Nephron progenitor cell (in vitro differentiated cells): Measurements from ENCODE around the gene PHLDA1.
A peak's percentile ranks its signal among the peaks of the same experiment; 100 is the strongest.

ENCODE experiments used
- DNase-seq: peaks from one replicate; pipeline ENCODE4 v3.0.0; 2021
- H3K27ac Mint-ChIP-seq: 2 replicates; pipeline ENCODE4 v1.8.0; 2021; ENCODE audit warnings: mild to moderate bottlenecking, moderate library complexity, mixed read lengths
- H3K27me3 Mint-ChIP-seq: 2 replicates; pipeline ENCODE4 v1.8.0; 2021; ENCODE audit warnings: mild to moderate bottlenecking, low read depth, mixed read lengths; ENCODE audit not compliant: poor library complexity
- H3K36me3 Mint-ChIP-seq: 2 replicates; pipeline ENCODE4 v1.8.0; 2021; ENCODE audit warnings: low read depth, mixed read lengths
- H3K4me1 Mint-ChIP-seq: 2 replicates; pipeline ENCODE4 v1.8.0; 2021; ENCODE audit warnings: mixed read lengths
- H3K4me3 Mint-ChIP-seq: 2 replicates; pipeline ENCODE4 v1.8.0; 2021; ENCODE audit warnings: mild to moderate bottlenecking, moderate library complexity, mixed read lengths
- H3K9me3 Mint-ChIP-seq: 2 replicates; pipeline ENCODE4 v1.8.0; 2021; ENCODE audit warnings: mild to moderate bottlenecking, moderate library complexity, mixed read lengths
- TF ChIP-seq, protein P1 (sequence below): fragments of 200-600 bp; sonication (generic); IDR thresholded peaks from 2 replicates; pipeline ENCODE4 v1.5.0; 2021; ENCODE audit warnings: antibody characterized with exemption

Gene PHLDA1

DNA sequence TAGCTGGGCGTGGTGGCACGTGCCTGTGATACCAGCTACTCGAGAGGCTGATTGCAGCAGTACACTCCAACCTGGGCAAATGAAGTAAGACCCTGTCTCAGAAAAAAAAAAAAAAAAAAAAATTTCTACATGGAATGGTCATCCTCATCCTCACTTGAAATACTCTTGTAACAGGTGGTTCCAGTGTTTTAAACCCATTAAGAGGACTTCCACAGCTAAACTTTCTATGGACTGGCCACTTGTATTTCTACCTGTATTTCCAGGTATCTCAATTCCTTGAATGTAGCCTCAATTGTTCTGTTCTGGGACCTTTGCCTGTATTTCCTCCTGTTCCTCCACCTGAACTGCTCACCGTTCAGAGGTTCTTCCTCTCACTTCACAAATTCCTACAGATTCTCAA is 11.8 kb upstream of the PHLDA1 start:
- no peak overlapping the region for H3K4me3 Mint-ChIP-seq
- no peaks in the 10 kb centered on the region for H3K27me3 Mint-ChIP-seq
- no peak overlapping the region for H3K27ac Mint-ChIP-seq
- H3K36me3 Mint-ChIP-seq, result peaks cover 35% of the 10 kb centered on the region
- no peaks in the 10 kb centered on the region for H3K4me1 Mint-ChIP-seq
- DNase-seq, result no peak
- no peaks in the 10 kb centered on the region for H3K9me3 Mint-ChIP-seq
- TF ChIP-seq, protein P1, sequence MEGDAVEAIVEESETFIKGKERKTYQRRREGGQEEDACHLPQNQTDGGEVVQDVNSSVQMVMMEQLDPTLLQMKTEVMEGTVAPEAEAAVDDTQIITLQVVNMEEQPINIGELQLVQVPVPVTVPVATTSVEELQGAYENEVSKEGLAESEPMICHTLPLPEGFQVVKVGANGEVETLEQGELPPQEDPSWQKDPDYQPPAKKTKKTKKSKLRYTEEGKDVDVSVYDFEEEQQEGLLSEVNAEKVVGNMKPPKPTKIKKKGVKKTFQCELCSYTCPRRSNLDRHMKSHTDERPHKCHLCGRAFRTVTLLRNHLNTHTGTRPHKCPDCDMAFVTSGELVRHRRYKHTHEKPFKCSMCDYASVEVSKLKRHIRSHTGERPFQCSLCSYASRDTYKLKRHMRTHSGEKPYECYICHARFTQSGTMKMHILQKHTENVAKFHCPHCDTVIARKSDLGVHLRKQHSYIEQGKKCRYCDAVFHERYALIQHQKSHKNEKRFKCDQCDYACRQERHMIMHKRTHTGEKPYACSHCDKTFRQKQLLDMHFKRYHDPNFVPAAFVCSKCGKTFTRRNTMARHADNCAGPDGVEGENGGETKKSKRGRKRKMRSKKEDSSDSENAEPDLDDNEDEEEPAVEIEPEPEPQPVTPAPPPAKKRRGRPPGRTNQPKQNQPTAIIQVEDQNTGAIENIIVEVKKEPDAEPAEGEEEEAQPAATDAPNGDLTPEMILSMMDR, result no peak

DNA sequence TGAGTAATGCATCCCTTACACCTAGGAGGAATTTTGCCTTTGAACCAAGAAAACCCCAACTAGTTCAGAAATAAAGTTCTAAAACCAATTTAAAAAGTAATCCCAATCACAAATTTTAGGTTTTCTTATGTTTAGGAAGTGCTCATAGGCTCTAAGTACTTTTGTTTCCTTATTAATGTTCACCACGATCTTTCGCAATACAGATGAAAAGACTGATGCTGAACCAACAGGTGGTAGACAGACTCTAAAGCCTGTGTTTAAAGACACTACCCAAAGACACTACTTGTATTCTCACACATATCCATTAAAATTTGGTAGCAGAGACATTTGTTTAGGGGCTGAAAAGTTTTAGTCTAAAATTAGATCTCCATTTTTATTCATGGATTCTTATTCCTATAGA is 10.6 kb upstream of the PHLDA1 start:
- Mint-ChIP-seq H3K4me3 (no peak overlapping the region), H3K9me3 (no peaks in the 10 kb centered on the region), H3K4me1 (peaks cover 7% of the 10 kb centered on the region), H3K36me3 (peaks cover 31% of the 10 kb centered on the region), H3K27ac (peak overlapping the region; percentile 36), H3K27me3 (no peaks in the 10 kb centered on the region)
- no peak for DNase-seq
- TF ChIP-seq, protein P1, result no peak

DNA sequence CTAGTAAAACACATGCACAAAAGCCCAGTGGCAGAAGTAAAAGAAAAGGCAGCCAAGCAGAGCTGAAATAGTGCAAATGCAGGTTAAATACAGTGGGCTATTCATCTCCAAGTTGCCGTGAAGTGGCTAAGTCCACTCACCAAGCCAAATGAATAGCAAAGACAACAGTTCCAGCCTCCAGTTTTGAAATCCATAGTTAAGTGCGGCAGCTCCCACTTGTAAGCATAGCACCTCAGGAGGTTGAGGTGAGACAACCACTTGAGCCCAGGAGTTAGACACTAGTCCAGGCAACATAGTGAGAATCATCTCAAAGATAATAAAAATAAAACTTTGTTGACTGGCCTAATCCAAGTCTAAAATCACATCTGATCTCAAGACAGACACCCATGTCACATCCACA is 9.8 kb upstream of the PHLDA1 start:
- no peak overlapping the region for H3K4me3 Mint-ChIP-seq
- peaks cover 9% of the 10 kb centered on the region for H3K4me1 Mint-ChIP-seq
- H3K36me3 Mint-ChIP-seq, result peaks cover 23% of the 10 kb centered on the region
- TF ChIP-seq, protein P1, result no peak
- DNase-seq, result no peak
- no peaks in the 10 kb centered on the region for H3K9me3 Mint-ChIP-seq
- no peaks in the 10 kb centered on the region for H3K27me3 Mint-ChIP-seq
- no peak overlapping the region for H3K27ac Mint-ChIP-seq

DNA sequence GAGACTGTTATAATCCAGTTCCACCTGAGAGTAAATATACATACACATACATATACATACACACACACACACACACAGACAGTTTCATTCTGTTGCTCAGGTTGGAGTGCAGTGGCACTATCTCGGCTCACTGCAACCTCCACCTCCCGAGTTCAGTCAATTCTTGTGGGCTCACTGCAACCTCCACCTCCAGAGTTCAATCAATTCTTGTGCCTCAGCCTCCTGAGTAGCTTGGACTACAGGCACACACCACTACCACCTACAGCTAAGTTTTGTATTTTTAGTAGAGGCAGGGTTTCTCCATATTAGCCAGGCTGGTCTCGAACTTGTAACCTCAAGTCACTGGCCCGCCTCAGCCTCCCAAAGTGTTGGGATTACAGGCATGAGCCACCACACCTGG is 8.9 kb upstream of the PHLDA1 start:
- Mint-ChIP-seq H3K4me1 (peaks cover 15% of the 10 kb centered on the region), H3K27ac (peak overlapping the region; percentile 89), H3K36me3 (peaks cover 16% of the 10 kb centered on the region), H3K9me3 (no peaks in the 10 kb centered on the region), H3K4me3 (no peak overlapping the region), H3K27me3 (no peaks in the 10 kb centered on the region)
- TF ChIP-seq, protein P1, result no peak
- DNase-seq, result no peak

DNA sequence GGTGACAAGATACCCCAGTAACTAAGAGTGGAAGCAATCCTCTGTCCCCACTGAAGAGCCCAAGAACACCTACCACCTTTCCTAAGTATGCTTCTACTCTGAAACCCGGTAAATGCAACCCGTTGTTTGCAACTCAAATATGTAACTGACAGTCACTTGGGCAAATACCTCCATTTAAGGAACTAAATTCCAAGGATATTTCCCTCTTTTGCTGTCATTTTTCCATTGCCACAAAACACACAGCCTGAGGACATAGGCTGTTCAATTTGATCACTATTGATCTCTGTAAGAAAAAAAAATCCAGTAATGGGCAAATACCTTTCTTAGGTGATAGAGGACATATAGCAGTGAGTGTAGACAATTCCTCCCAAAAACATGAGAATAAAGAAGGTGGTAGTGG is 6.6 kb upstream of the PHLDA1 start:
- Mint-ChIP-seq H3K4me3 (no peak overlapping the region), H3K36me3 (peaks cover 2% of the 10 kb centered on the region), H3K27me3 (no peaks in the 10 kb centered on the region), H3K4me1 (peaks cover 33% of the 10 kb centered on the region), H3K27ac (no peak overlapping the region), H3K9me3 (no peaks in the 10 kb centered on the region)
- TF ChIP-seq, protein P1, result no peak
- DNase-seq, result no peak

DNA sequence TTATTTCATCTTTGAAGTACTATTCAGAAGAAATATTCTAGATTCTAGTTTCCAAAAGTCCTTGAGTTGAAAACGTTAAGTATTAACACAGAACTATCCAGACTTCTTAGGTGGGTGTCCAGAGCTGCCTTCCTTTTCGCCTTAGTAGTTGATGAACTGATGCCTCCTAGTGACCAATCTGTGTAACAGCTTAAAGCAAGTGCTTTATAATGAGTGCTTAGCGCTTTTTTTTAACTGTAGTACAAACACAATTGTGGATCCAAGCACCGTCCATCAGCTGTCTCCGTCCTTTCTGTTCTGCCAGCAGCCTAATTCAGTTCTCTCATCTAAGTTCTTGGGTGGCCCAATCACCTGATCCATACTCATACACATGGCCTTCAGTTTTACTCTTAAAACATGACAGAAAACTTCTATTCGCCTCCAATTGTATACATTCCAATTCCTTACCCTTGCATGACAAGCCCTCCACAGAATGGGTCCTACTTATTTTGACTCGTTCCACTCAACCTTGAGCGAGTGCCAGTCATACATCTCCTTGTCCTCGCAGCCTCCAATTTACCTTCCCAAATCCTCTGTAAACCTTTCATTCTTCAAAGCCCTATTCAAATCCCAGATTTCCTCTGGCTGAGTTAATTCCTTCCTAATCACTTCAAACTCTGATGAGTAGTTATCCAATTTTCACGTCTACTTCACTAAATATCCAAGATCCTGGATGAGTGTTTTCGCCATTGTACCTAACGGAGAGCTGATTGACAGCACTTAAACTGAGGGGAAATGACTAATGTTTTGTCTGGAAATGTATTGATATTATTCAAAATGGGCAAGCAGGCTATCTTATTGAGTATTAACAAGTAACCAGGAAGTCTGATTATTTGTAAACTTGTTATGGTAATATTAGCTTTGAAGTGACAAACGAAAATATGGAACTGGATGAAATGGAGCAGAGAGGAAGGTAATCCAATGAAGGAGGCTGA is 5.8 kb upstream of the PHLDA1 start:
- H3K36me3 Mint-ChIP-seq, result no peaks in the 10 kb centered on the region
- no peaks in the 10 kb centered on the region for H3K9me3 Mint-ChIP-seq
- no peak overlapping the region for H3K4me3 Mint-ChIP-seq
- H3K27me3 Mint-ChIP-seq, result no peaks in the 10 kb centered on the region
- H3K27ac Mint-ChIP-seq, result peak overlapping the region; percentile 2
- H3K4me1 Mint-ChIP-seq, result peaks cover 40% of the 10 kb centered on the region
- TF ChIP-seq, protein P1, result peak; percentile 81
- peak; percentile 30 for DNase-seq
